Naive thymus-derived CD4-positive, alpha-beta T cell (primary cell): ENCODE results near the gene FBXO2. TPM values are rescaled to one million over a fixed set of nuclear protein-coding genes. Genes with fewer than 3 reads are reported as not detected.

ENCODE experiments used
- ATAC-seq: fragments of 150-1000 bp; cut with Tn5 transposase; 2 replicates; pipeline ENCODE4 v1.10.0; 2021; ENCODE audit warnings: mild to moderate bottlenecking, moderate library complexity
- CTCF ChIA-PET: fragments of 350-600 bp; sonication (Branson Sonifier 250); formaldehyde crosslinking; loops from one replicate; lab custom pipeline; 2021; ENCODE audit warnings: antibody characterized with exemption; lab: Charles Lee
- POLR2A ChIA-PET: fragments of 350-600 bp; sonication (Branson Sonifier 250); formaldehyde crosslinking; loops from one replicate; lab custom pipeline; 2021; ENCODE audit warnings: antibody characterized with exemption, inconsistent platforms; lab: Charles Lee
- DNase-seq, 9 donors: peaks; one replicate each; pipeline versions ENCODE4 v3.0.0 to v3.0.0-alpha.2; 2020 to 2022; ENCODE audit warnings: mixed read lengths in 1 of 9
- H3K27ac ChIP-seq: one replicate; pipeline ENCODE4 v1.7.0; 2013; ENCODE audit warnings: mild to moderate bottlenecking, low read depth, low read length, moderate library complexity
- H3K27me3 ChIP-seq, 2 donors: one replicate each; pipeline ENCODE4 v1.7.0; 2013; ENCODE audit warnings: low read length in 2 of 2, mild to moderate bottlenecking in 2 of 2, moderate library complexity in 2 of 2; ENCODE audit not compliant: control insufficient read depth in 2 of 2, insufficient read depth in 2 of 2
- H3K36me3 ChIP-seq, 3 experiments: 1 replicate in 2 of 3; 2 replicates in 1 of 3; pipeline ENCODE4 v1.7.0; 2013; ENCODE audit warnings: low read length in 3 of 3, mild to moderate bottlenecking in 3 of 3, moderate library complexity in 1 of 3; ENCODE audit not compliant: insufficient read depth in 3 of 3, control insufficient read depth in 2 of 3
- H3K4me1 ChIP-seq, 2 donors: one replicate each; pipeline ENCODE4 v1.7.0; 2013; ENCODE audit warnings: low read length in 2 of 2, mild to moderate bottlenecking in 2 of 2, moderate library complexity in 1 of 2; ENCODE audit not compliant: control insufficient read depth in 2 of 2, insufficient read depth in 2 of 2
- H3K4me3 ChIP-seq: 2 replicates; pipeline ENCODE4 v1.7.0; 2013; ENCODE audit warnings: mild to moderate bottlenecking, low read length
- H3K9me3 ChIP-seq, 3 experiments: 1 replicate in 2 of 3; 2 replicates in 1 of 3; pipeline ENCODE4 v1.7.0; 2013; ENCODE audit warnings: low read length in 3 of 3; ENCODE audit not compliant: control insufficient read depth in 2 of 3
- H3K27ac Mint-ChIP-seq, 9 donors: one replicate each; pipeline ENCODE4 v1.8.0; 2020 to 2022; ENCODE audit warnings: mixed read lengths in 9 of 9, mild to moderate bottlenecking in 8 of 9, moderate library complexity in 5 of 9, inconsistent platforms in 2 of 9
- H3K27me3 Mint-ChIP-seq, 5 donors: one replicate each; pipeline ENCODE4 v1.8.0; 2021 to 2022; ENCODE audit warnings: mixed read lengths in 5 of 5, mild to moderate bottlenecking in 1 of 5
- H3K36me3 Mint-ChIP-seq, 5 donors: one replicate each; pipeline ENCODE4 v1.8.0; 2020 to 2022; ENCODE audit warnings: mixed read lengths in 5 of 5, mild to moderate bottlenecking in 3 of 5, inconsistent platforms in 1 of 5
- H3K4me1 Mint-ChIP-seq, 7 donors: one replicate each; pipeline ENCODE4 v1.8.0; 2020 to 2022; ENCODE audit warnings: mixed read lengths in 7 of 7, mild to moderate bottlenecking in 3 of 7, inconsistent platforms in 1 of 7
- H3K4me3 Mint-ChIP-seq, 10 donors: one replicate each; pipeline ENCODE4 v1.8.0; 2020 to 2022; ENCODE audit warnings: mild to moderate bottlenecking in 10 of 10, mixed read lengths in 10 of 10, moderate library complexity in 6 of 10, inconsistent platforms in 2 of 10
- H3K9me3 Mint-ChIP-seq, 11 donors: one replicate each; pipeline ENCODE4 v1.8.0; 2020 to 2022; ENCODE audit warnings: mixed read lengths in 11 of 11, mild to moderate bottlenecking in 4 of 11, inconsistent platforms in 1 of 11, moderate library complexity in 1 of 11
- intact Hi-C, 2 donors: fragments of 100-400 bp; cut with micrococcal nuclease; formaldehyde crosslinking; loops; one replicate each; pipeline ENCODE4 v1.15.1; 2023
- polyA plus RNA-seq, 2 donors: library from polyadenylated mRNA; unstranded; fragments of 300-500 nt; fragmentation: Illumina TruSeq; gene quantifications; one replicate each; pipeline ENCODE4 v1.2.3, GENCODE V29; 2021
- total RNA-seq, 6 experiments: library from RNA in 5 of 6; stranded (reverse) in 5 of 6; gene quantifications; 1 replicate in 5 of 6; 2 replicates in 1 of 6; pipeline ENCODE4 v1.2.3 and lab custom pipeline; 2021 to 2026

The FBXO2 gene
- total and polyA plus RNA-seq, 7 experiments from 2014 or later: 0.97 to 7.8 (median 3.8) TPM

DNA sequence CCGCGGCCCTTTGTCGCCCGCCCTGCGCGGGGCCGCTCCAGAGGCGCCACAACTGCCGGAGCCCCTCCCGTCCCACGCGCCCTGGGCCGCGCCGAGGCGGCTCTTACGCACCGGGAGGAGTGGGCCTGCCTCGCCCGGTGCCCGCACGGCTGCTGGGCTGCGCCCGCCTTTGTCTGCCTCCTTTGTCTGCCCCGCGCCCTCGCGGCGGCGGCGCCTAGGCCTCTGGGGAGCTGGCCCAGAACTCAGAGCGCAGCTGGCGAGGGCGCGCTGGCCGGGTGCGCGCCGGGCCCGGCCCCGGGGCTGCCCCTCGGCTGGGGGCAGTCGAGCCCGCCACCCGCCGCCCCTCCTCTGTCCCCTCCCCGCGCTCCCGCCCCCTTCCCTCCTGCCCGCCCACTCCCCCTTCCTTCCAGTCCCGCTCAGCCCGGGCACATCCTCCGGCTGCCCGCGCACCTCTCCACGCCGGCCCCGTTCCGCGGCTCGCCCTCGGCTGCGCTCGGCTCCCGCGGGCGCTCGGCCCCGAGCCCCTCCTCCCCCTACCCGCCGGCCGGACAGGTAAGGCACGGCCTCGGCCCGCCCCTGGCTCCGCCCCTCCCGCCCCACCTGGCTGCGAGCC is 37.2 kb upstream of the FBXO2 start, which contains the start of gene DRAXIN:
Gene DRAXIN (plus strand): TSS at position 409 of the 613 bp plus-strand sequence. CDS start 14,549 bp downstream, outside the sequence.
- Histone ChIP-seq H3K4me3 (no peak within 1 kb of the TSS), H3K9me3 (no peaks in the 10 kb centered on the region), H3K27me3 (peaks cover 0 to 4% of the 10 kb centered on the region in 2 donors), H3K36me3 (no peaks in the 10 kb centered on the region), H3K4me1 (peaks cover 11 to 24% of the 10 kb centered on the region in 2 donors), H3K27ac (no peak within 1 kb of the TSS)
- Mint-ChIP-seq H3K9me3 (peaks cover 0 to 1% (median 0%) of the 10 kb centered on the region in 11 donors), H3K27ac (no peak within 1 kb of the TSS), H3K36me3 (peaks cover 0 to 2% (median 0%) of the 10 kb centered on the region in 5 donors), H3K4me3 (peak within 1 kb of the TSS; percentile 19 to 92 (median 70)), H3K27me3 (peaks cover 41 to 66% (median 45%) of the 10 kb centered on the region in 5 donors), H3K4me1 (peaks cover 19 to 33% (median 23%) of the 10 kb centered on the region in 7 donors)
- CTCF ChIA-PET: no interaction called here
- POLR2A ChIA-PET: interaction anchor here (0.5 kb wide), 1 partner anchor 759 kb away, joined by 3 read pairs; no protein-coding TSS in a partner anchor
- intact Hi-C loops: no loop called here
- ATAC-seq (peak; percentile 26), DNase-seq (peak in 1 of 9 donors; percentile 33)

DNA sequence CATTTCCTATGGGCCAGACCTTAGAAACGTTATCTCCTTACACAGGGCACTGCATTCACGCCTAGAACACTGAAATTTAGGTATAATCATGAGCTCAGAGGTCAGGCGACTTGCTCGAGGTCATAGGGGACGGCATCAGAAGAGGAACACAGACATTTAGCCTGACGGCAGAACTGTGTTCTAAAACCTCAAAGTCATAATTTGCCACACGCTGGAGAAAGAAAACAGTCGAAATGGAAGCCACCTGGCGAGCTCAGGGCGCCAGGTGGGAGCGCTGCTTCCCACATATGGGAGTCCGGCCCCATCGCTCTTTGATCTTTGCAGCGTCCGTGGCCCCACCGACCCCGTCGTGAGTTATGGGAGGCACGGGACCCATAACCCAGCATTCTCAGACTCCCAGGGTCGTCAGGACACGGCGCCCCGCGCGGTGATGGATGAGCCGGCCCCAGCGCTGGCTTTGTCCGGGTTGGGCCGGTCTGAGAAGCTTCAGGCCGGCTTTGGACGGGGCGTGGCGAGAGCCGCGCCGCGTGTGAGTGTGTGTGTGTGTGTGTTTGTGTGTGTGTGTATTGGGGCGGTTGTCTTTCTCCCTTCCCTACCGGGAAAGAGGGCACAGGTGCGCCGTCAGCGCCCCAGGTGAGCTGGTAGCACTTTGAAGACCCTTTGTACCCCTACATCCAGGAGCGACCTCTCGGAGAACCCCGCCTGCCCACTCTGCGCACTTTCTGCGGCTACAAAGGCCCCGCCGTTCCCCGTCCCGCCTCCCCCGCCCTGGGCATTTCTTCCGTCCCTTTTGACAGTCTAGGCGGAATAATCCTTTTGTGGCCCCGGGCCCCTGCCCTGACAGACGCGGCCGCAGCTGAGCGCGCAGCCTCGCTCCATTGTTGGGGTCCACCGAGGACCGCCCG is 36.4 kb upstream of the FBXO2 start:
- Histone ChIP-seq H3K27ac (no peak overlapping the region), H3K36me3 (no peaks in the 10 kb centered on the region), H3K9me3 (no peaks in the 10 kb centered on the region), H3K27me3 (peaks cover 0 to 4% of the 10 kb centered on the region in 2 donors), H3K4me1 (peaks cover 11 to 24% of the 10 kb centered on the region in 2 donors), H3K4me3 (no peak overlapping the region)
- intact Hi-C loops: no loop called here
- Mint-ChIP-seq H3K4me3 (peak overlapping the region in 9 of 10 donors; percentile 36 to 69 (median 52)), H3K4me1 (peaks cover 19 to 33% (median 23%) of the 10 kb centered on the region in 7 donors), H3K27ac (no peak overlapping the region), H3K27me3 (peaks cover 41 to 71% (median 45%) of the 10 kb centered on the region in 5 donors), H3K36me3 (peaks cover 0 to 2% (median 0%) of the 10 kb centered on the region in 5 donors), H3K9me3 (peaks cover 0 to 1% (median 0%) of the 10 kb centered on the region in 11 donors)
- no peak for ATAC-seq
- no peak for DNase-seq
- CTCF ChIA-PET: interaction anchor here (0.8 to 1.3 kb wide), 2 partner anchors 29 to 653 kb away, joined by 3 to 4 read pairs; no protein-coding TSS in a partner anchor
- POLR2A ChIA-PET: interaction anchor here (0.6 kb wide), 1 partner anchor 32 kb away, joined by 3 read pairs; no protein-coding TSS in a partner anchor

DNA sequence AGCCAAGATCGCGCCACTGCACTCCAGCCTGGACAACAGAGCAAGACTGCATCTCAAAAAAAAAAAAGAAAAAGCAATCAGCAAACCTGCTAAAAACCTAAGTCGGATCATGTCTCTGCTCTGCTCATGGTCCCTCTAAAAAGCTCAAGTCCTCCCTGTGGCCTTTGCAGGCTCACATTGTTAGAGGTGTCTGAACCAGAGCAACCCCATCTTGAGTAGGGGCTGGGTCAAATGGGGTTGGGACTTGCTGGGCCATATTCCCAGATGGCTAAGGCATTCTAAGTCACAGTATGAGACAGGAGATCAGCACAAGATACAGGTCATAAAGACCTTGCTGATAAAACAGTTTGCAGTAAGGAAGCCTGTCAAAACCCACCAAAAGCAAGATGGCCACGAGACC is 34.3 kb upstream of the FBXO2 start:
- Histone ChIP-seq H3K27me3 (peaks cover 0 to 4% of the 10 kb centered on the region in 2 donors), H3K27ac (no peak overlapping the region), H3K4me1 (peaks cover 11 to 23% of the 10 kb centered on the region in 2 donors), H3K9me3 (no peaks in the 10 kb centered on the region), H3K36me3 (no peaks in the 10 kb centered on the region), H3K4me3 (no peak overlapping the region)
- H3K27ac Mint-ChIP-seq: no peak overlapping the region
- ChIA-PET CTCF (no interaction called here), POLR2A (no interaction called here)
- H3K27me3 Mint-ChIP-seq: peaks cover 35 to 67% (median 40%) of the 10 kb centered on the region in 5 donors
- no peak for ATAC-seq
- no peak overlapping the region for H3K4me3 Mint-ChIP-seq
- no peak for DNase-seq
- no peaks in the 10 kb centered on the region for H3K9me3 Mint-ChIP-seq
- H3K36me3 Mint-ChIP-seq: peaks cover 0 to 2% (median 0%) of the 10 kb centered on the region in 5 donors
- intact Hi-C loops: no loop called here
- peaks cover 17 to 27% (median 21%) of the 10 kb centered on the region in 7 donors for H3K4me1 Mint-ChIP-seq

DNA sequence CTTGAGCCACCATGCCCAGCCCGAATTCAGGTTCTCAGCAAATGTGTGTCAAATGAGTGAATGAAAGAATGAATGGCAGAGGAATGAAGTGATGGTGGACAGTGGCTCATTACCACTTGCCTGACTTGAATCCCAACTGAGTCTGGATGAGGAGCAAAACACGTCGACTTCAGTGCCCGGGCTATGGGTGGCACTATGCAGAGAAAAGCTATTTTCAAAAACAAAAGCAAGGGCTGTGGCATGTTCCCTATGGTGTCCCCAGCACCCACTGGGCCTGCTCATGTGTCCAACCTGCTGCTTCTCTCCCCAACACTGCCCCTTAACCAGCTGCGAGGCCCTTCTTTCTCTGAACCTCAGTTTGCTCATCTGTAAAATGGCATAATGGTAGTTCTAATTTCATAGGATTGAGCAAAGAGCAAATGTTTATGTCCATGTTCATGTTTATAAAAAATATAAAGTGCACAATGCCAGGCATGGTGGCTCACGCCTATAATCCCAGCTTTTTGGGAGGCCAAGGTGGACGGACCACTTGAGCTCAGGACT is 31.1 kb upstream of the FBXO2 start:
- CTCF ChIA-PET: interaction anchor here (0.6 kb wide), 1 partner anchor 627 kb away, joined by 3 read pairs; no protein-coding TSS in a partner anchor
- Histone ChIP-seq H3K36me3 (peaks cover 0 to 3% (median 0%) of the 10 kb centered on the region in 3 experiments), H3K4me1 (peaks cover 0 to 6% of the 10 kb centered on the region in 2 donors), H3K9me3 (no peaks in the 10 kb centered on the region), H3K4me3 (no peak overlapping the region), H3K27me3 (peaks cover 0 to 4% of the 10 kb centered on the region in 2 donors), H3K27ac (no peak overlapping the region)
- intact Hi-C loops: no loop called here
- Mint-ChIP-seq H3K27me3 (peaks cover 20 to 45% (median 22%) of the 10 kb centered on the region in 5 donors), H3K4me3 (no peak overlapping the region), H3K36me3 (no peaks in the 10 kb centered on the region), H3K27ac (no peak overlapping the region), H3K4me1 (peaks cover 3 to 12% (median 11%) of the 10 kb centered on the region in 7 donors), H3K9me3 (no peaks in the 10 kb centered on the region)
- no peak for DNase-seq
- no peak for ATAC-seq
- POLR2A ChIA-PET: interaction anchor here (0.6 to 1.6 kb wide), 3 partner anchors 34 to 444 kb away, joined by 3 to 11 read pairs (median 4); no protein-coding TSS in a partner anchor

DNA sequence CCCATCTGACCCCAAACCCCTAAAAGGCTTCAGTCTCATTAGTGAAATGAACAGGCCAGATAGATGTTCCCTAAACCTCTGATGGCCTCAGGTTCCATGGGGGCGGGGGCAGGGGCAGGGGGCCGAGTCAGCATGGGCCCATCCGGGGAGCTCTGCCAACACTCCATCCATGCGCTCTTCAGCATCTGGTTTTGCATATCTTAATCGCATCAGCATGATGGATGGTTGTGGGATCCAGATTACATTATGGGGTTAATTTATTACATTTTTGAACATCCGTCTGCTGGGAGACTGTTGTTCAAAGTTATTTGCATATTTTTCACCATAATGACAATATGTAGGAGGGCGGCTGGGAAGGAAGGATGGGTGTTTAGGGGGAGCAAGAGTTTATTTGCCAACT is 29.8 kb upstream of the FBXO2 start:
- no peaks in the 10 kb centered on the region for H3K36me3 Mint-ChIP-seq
- H3K4me3 Mint-ChIP-seq: no peak overlapping the region
- no peak for DNase-seq
- CTCF ChIA-PET: no interaction called here
- peaks cover 0 to 22% (median 13%) of the 10 kb centered on the region in 7 donors for H3K4me1 Mint-ChIP-seq
- Histone ChIP-seq H3K4me1 (peaks cover 0 to 6% of the 10 kb centered on the region in 2 donors), H3K9me3 (no peaks in the 10 kb centered on the region), H3K4me3 (no peak overlapping the region), H3K36me3 (peaks cover 0 to 3% (median 0%) of the 10 kb centered on the region in 3 experiments), H3K27me3 (peaks cover 0 to 4% of the 10 kb centered on the region in 2 donors), H3K27ac (no peak overlapping the region)
- POLR2A ChIA-PET: no interaction called here
- no peak overlapping the region for H3K27ac Mint-ChIP-seq
- intact Hi-C loops: loop anchor here in 1 of 2 donors (5.0 kb wide), 2 partner anchors 33 to 1742 kb away; partner anchors contain the start of genes LZIC and NMNAT1
- peaks cover 12 to 34% (median 13%) of the 10 kb centered on the region in 5 donors for H3K27me3 Mint-ChIP-seq
- H3K9me3 Mint-ChIP-seq: no peaks in the 10 kb centered on the region
- no peak for ATAC-seq
